Jurkat, Clone E6-1 (cell line): ENCODE measurements around the gene C5orf63. TPM values are rescaled to one million over a fixed set of nuclear protein-coding genes. Genes with fewer than 3 reads are reported as not detected.
A peak's percentile ranks its signal among the peaks of the same experiment; 100 is the strongest.
"Not testable (repeated sequence)": the region's sequence is repeated elsewhere in the genome, so short reads cannot be mapped to it uniquely, and the experiment has no call there.

Experiments
- DNase-seq: peaks from one replicate; pipeline ENCODE4 v3.0.0-alpha.2; 2011; ENCODE audit warnings: low read depth, low spot score
- H3K4me3 ChIP-seq: 2 replicates; pipeline ENCODE4 v1.5.1; 2011; ENCODE audit warnings: mild to moderate bottlenecking, low read length, control low read depth, moderate library complexity
- polyA plus RNA-seq: library from polyadenylated mRNA; unstranded; fragments of >200 nt; gene quantifications from one replicate; pipeline ENCODE4 v1.2.1, GENCODE V29; 2012; ENCODE audit warnings: missing spikeins; ENCODE audit not compliant: insufficient read length, insufficient read depth

C5orf63 gene
- not detected for polyA plus RNA-seq

- H3K4me3 ChIP-seq = no peak within 1 kb of the TSS
- DNase-seq = no peak
These were observed at the start of gene C5orf63 for GRCh38 chr5:127072861-127073846. TSS of gene C5orf63 (minus strand) at chr5:127073502. CDS start at chr5:127058995, 14,507 bp downstream.

- DNase-seq = no peak
- H3K4me3 ChIP-seq = no peak overlapping the region
These were observed 39.1 kb upstream of the C5orf63 start for GRCh38 chr5:127112347-127112864.

GRCh38 chr5:127111112-127111511 is 37.8 kb upstream of the C5orf63 start:
- DNase-seq = no peak

GRCh38 chr5:127108624-127109260 is 35.4 kb upstream of the C5orf63 start:
- DNase-seq = peak; percentile 6
- not testable (repeated sequence) for H3K4me3 ChIP-seq

More at GRCh38 chr5:127111112-127111511, 37.8 kb upstream of the C5orf63 start:
- H3K4me3 ChIP-seq = no peak overlapping the region

GRCh38 chr5:127101935-127102334 is 28.6 kb upstream of the C5orf63 start:
- no peak overlapping the region for H3K4me3 ChIP-seq
- no peak for DNase-seq

GRCh38 chr5:127101533-127101932 is 28.2 kb upstream of the C5orf63 start:
- DNase-seq = no peak

GRCh38 chr5:127098241-127098640 is 24.9 kb upstream of the C5orf63 start:
- H3K4me3 ChIP-seq = no peak overlapping the region
- DNase-seq = peak; percentile 58

More at GRCh38 chr5:127101533-127101932, 28.2 kb upstream of the C5orf63 start:
- H3K4me3 ChIP-seq = no peak overlapping the region

- no peak for DNase-seq
- H3K4me3 ChIP-seq = no peak overlapping the region
These were observed 24.0 kb upstream of the C5orf63 start for GRCh38 chr5:127097278-127097677.

- no peak overlapping the region for H3K4me3 ChIP-seq
- no peak for DNase-seq
These were observed 23.2 kb upstream of the C5orf63 start for GRCh38 chr5:127096328-127096993.

- no peak for DNase-seq
- no peak overlapping the region for H3K4me3 ChIP-seq
These were observed 21.0 kb upstream of the C5orf63 start for GRCh38 chr5:127094161-127094814.

- no peak overlapping the region for H3K4me3 ChIP-seq
- DNase-seq = no peak
These were observed 19.4 kb upstream of the C5orf63 start for GRCh38 chr5:127092690-127093089.

- DNase-seq = no peak
- no peak overlapping the region for H3K4me3 ChIP-seq
These were observed 15.9 kb upstream of the C5orf63 start for GRCh38 chr5:127089191-127089590.

GRCh38 chr5:127088251-127088650 is 14.9 kb upstream of the C5orf63 start:
- H3K4me3 ChIP-seq = no peak overlapping the region
- DNase-seq = no peak

- DNase-seq = no peak
- no peak overlapping the region for H3K4me3 ChIP-seq
These were observed 13.3 kb upstream of the C5orf63 start for GRCh38 chr5:127086589-127086988.

- no peak for DNase-seq
- H3K4me3 ChIP-seq = no peak overlapping the region
These were observed 12.5 kb upstream of the C5orf63 start for GRCh38 chr5:127085796-127086195.

- no peak overlapping the region for H3K4me3 ChIP-seq
- no peak for DNase-seq
These were observed 12.1 kb upstream of the C5orf63 start for GRCh38 chr5:127085371-127085770.

- no peak overlapping the region for H3K4me3 ChIP-seq
- no peak for DNase-seq
These were observed 11.4 kb upstream of the C5orf63 start for GRCh38 chr5:127084656-127085055.

- no peak for DNase-seq
- H3K4me3 ChIP-seq = no peak overlapping the region
These were observed 10.4 kb upstream of the C5orf63 start for GRCh38 chr5:127083711-127084110.

GRCh38 chr5:127079994-127080491 is 6.7 kb upstream of the C5orf63 start:
- no peak for DNase-seq
- no peak overlapping the region for H3K4me3 ChIP-seq
